Caco-2 (cell line): ENCODE data around the gene ZNF189. TPM values are rescaled to one million over a fixed set of nuclear protein-coding genes. Genes with fewer than 3 reads are reported as not detected.

ENCODE experiments used
- BruUV-seq: library from RNA; stranded (reverse); fragments of 400-500 nt; replicated peaks from 2 replicates; lab custom pipeline; 2021; lab: Mats Ljungman, UMichigan
- CTCF ChIA-PET: fragments of 300-600 bp; sonication (Branson Sonifier 250); formaldehyde crosslinking; loops from one replicate; lab custom pipeline; 2022; ENCODE audit warnings: antibody characterized with exemption; lab: Charles Lee
- POLR2A ChIA-PET: fragments of 300-600 bp; sonication (Branson Sonifier 250); formaldehyde crosslinking; loops from one replicate; lab custom pipeline; 2022; ENCODE audit warnings: antibody characterized with exemption; lab: Charles Lee
- DNase-seq, 2 experiments: peaks; one replicate each; pipeline versions ENCODE4 v3.0.0 to v3.0.0-alpha.2; 2020 to 2022
- H3K27me3 ChIP-seq: replicated peaks from 2 replicates; pipeline ENCODE4 v1.6.0; 2011; ENCODE audit warnings: low read length; ENCODE audit not compliant: control insufficient read depth, insufficient read depth
- H3K36me3 ChIP-seq: 2 replicates; pipeline ENCODE4 v1.5.1; 2011; ENCODE audit warnings: low read length; ENCODE audit not compliant: control insufficient read depth, insufficient read depth
- H3K4me1 ChIP-seq: fragments of 250-450 bp; sonication (Bioruptor Pico); 2 replicates; pipeline ENCODE4 v1.5.1; 2020; ENCODE audit warnings: mild to moderate bottlenecking
- H3K4me3 ChIP-seq: 2 replicates; pipeline ENCODE4 v1.5.1; 2011; ENCODE audit warnings: low read depth, mild to moderate bottlenecking, control low read depth, low read length
- H3K9me3 ChIP-seq: fragments of 250-450 bp; sonication (Bioruptor Pico); 2 replicates; pipeline ENCODE4 v1.5.1; 2020; ENCODE audit warnings: mild to moderate bottlenecking, moderate library complexity
- H3K27ac Mint-ChIP-seq: one replicate; pipeline ENCODE4 v1.8.0; 2022; ENCODE audit warnings: mixed read lengths; ENCODE audit not compliant: unreplicated experiment
- H3K27me3 Mint-ChIP-seq: one replicate; pipeline ENCODE4 v1.8.0; 2022; ENCODE audit warnings: mixed read lengths; ENCODE audit not compliant: insufficient read depth, unreplicated experiment
- H3K36me3 Mint-ChIP-seq: one replicate; pipeline ENCODE4 v1.8.0; 2022; ENCODE audit warnings: mild to moderate bottlenecking, mixed read lengths; ENCODE audit not compliant: insufficient read depth, unreplicated experiment
- H3K4me1 Mint-ChIP-seq: one replicate; pipeline ENCODE4 v1.8.0; 2022; ENCODE audit warnings: low read depth, mixed read lengths; ENCODE audit not compliant: unreplicated experiment
- H3K4me3 Mint-ChIP-seq: one replicate; pipeline ENCODE4 v1.8.0; 2022; ENCODE audit warnings: mild to moderate bottlenecking, moderate library complexity, mixed read lengths; ENCODE audit not compliant: unreplicated experiment
- H3K9me3 Mint-ChIP-seq: one replicate; pipeline ENCODE4 v1.8.0; 2022; ENCODE audit warnings: mixed read lengths; ENCODE audit not compliant: unreplicated experiment
- intact Hi-C: fragments of 100-400 bp; cut with micrococcal nuclease; formaldehyde crosslinking; loops from one replicate; pipeline ENCODE4 v1.10.0; 2022; ENCODE audit not compliant: unreplicated experiment
- total RNA-seq: library from RNA; stranded (reverse); gene quantifications from 2 replicates; pipeline ENCODE4 v1.2.3, GENCODE V29; 2022
- TF ChIP-seq, protein P1 (sequence below), 2 experiments: fragments of 200-600 bp in 1 of 2; IDR thresholded peaks; 1 replicate in 1 of 2; 2 replicates in 1 of 2; pipeline versions ENCODE4 v1.5.1 to v1.8.0; 2011 to 2022; ENCODE audit warnings: antibody characterized with exemption in 1 of 2, control low read depth in 1 of 2, inconsistent platforms in 1 of 2, low read depth in 1 of 2, low read length in 1 of 2, mild to moderate bottlenecking in 1 of 2, moderate library complexity in 1 of 2; ENCODE audit not compliant: insufficient read depth in 1 of 2, severe bottlenecking in 1 of 2, unreplicated experiment in 1 of 2

Gene ZNF189
- total RNA-seq, 1 experiment from 2014 or later: 15.3 TPM

DNA sequence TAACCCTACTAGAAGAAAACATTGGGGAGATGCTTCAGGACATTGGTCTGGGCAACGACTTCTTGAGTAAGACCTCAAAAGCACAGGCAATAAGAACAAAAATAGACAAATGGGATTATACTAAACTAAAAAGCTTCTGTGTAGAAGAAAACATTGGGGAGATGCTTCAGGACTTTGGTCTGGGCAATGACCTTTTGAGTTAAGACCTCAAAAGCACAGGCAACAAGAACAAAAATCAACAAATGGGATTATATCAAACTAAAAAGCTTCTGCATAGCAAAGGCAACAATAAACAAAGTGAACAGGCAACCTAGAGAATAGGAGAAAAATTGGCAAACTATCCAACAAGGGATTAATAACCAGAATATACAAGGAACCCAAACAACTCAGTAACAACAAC lies 4.0 kb upstream of the ZNF189 start:
- POLR2A ChIA-PET: no interaction called here
- peaks cover 74% of the 10 kb centered on the region for H3K36me3 Mint-ChIP-seq
- TF ChIP-seq, protein P1, sequence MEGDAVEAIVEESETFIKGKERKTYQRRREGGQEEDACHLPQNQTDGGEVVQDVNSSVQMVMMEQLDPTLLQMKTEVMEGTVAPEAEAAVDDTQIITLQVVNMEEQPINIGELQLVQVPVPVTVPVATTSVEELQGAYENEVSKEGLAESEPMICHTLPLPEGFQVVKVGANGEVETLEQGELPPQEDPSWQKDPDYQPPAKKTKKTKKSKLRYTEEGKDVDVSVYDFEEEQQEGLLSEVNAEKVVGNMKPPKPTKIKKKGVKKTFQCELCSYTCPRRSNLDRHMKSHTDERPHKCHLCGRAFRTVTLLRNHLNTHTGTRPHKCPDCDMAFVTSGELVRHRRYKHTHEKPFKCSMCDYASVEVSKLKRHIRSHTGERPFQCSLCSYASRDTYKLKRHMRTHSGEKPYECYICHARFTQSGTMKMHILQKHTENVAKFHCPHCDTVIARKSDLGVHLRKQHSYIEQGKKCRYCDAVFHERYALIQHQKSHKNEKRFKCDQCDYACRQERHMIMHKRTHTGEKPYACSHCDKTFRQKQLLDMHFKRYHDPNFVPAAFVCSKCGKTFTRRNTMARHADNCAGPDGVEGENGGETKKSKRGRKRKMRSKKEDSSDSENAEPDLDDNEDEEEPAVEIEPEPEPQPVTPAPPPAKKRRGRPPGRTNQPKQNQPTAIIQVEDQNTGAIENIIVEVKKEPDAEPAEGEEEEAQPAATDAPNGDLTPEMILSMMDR (IDR thresholded peaks at IDR 0.05; ENCODE audit: insufficient read depth in 1 of 2, low read depth in 1 of 2, low read length in 1 of 2, severe bottlenecking in 1 of 2, unreplicated experiment in 1 of 2): no peak
- intact Hi-C loops: no loop called here
- H3K27me3 Mint-ChIP-seq: no peaks in the 10 kb centered on the region
- Histone ChIP-seq H3K9me3 (peaks cover 9% of the 10 kb centered on the region; the same call in 1 of the 2 replicates), H3K36me3 (peaks cover 2% of the 10 kb centered on the region; the same call in 1 of the 2 replicates), H3K4me3 (no peak overlapping the region), H3K27me3 (no peaks in the 10 kb centered on the region), H3K4me1 (peaks cover 4% of the 10 kb centered on the region; the same call in 1 of the 2 replicates)
- H3K4me3 Mint-ChIP-seq: no peak overlapping the region
- CTCF ChIA-PET: no interaction called here
- no peaks in the 10 kb centered on the region for H3K4me1 Mint-ChIP-seq
- no peak overlapping the region for H3K27ac Mint-ChIP-seq
- no peak for DNase-seq
- peaks cover 38% of the 10 kb centered on the region for H3K9me3 Mint-ChIP-seq
- no TSS peak for BruUV-seq

DNA sequence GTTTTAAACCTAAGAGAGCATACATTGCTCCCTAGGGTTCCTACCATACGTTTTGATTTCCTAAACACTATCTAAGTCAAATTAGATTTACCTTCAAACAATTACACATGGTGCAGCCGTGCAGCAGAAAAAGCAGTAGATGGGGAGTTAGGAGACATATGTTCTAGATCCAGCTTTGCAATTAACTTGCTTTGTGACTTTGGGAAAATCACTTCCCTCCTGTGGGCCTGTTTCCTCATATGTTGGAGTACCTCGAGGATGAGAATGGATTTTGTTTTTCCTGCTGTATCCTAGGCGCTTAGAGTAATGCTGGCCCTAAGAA lies 944 bp upstream of the ZNF189 start:
- TF ChIP-seq, protein P1 (IDR thresholded peaks at IDR 0.05; ENCODE audit: insufficient read depth in 1 of 2, low read depth in 1 of 2, low read length in 1 of 2, severe bottlenecking in 1 of 2, unreplicated experiment in 1 of 2): no peak
- POLR2A ChIA-PET: no interaction called here
- peaks cover 4% of the 10 kb centered on the region; the same call in 1 of the 2 replicates for H3K4me1 ChIP-seq
- peaks cover 9% of the 10 kb centered on the region; the same call in 1 of the 2 replicates for H3K9me3 ChIP-seq
- Mint-ChIP-seq H3K4me3 (peak overlapping the region; percentile 97), H3K27me3 (no peaks in the 10 kb centered on the region), H3K9me3 (peaks cover 35% of the 10 kb centered on the region), H3K36me3 (peaks cover 74% of the 10 kb centered on the region), H3K27ac (peak overlapping the region; percentile 97), H3K4me1 (peaks cover 19% of the 10 kb centered on the region)
- intact Hi-C loops: loop anchor here (1.0 to 2.0 kb wide), 5 partner anchors 31 to 136 kb away; partner anchors contain the start of gene RNF20
- no peak for DNase-seq
- H3K4me3 ChIP-seq: peak overlapping the region; percentile 45
- H3K27me3 ChIP-seq: no peaks in the 10 kb centered on the region
- CTCF ChIA-PET: no interaction called here
- H3K36me3 ChIP-seq: peaks cover 2% of the 10 kb centered on the region; the same call in 1 of the 2 replicates
- BruUV-seq: no TSS peak

DNA sequence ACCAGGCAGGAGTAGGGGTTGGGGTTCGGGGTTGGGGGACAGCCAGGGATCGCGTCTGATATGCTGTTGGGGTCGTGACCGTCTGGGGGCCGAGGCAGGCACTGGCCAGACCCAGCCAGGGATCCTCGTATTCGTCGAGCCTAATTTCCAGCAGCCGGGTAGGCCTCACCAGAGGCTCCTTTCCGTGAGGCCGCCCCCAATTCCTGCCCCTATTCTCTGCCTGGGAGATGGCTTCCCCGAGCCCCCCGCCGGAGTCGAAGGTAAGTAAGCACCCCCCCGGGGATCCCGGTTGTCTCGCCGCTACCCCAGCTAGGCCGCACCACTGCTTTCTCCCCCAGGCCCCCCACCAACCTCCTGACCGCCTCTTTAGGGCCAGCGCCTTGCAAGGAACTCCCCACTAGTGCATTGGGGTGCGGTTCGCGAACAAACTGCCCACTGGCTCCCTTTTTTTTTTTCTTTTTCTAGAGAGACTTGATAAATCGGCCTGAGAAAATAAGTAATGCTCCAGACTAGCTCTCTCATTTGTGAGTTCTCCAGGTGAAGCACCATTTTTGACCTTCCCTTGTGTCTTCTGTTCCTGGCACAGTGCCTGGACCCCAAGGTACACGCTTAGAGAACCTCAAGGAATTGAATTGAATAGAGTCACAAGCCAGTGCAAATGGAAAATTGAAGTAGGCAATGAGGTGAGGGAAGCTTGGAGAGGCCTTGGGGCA lies 435 bp downstream of the ZNF189 start:
- POLR2A ChIA-PET: interaction anchor here (0.7 to 1.0 kb wide), 6 partner anchors 10 to 135 kb away, joined by 3 to 13 read pairs (median 6); partner anchors contain the start of gene RNF20
- no peak for DNase-seq
- Mint-ChIP-seq H3K4me1 (peaks cover 19% of the 10 kb centered on the region), H3K27me3 (no peaks in the 10 kb centered on the region), H3K9me3 (peaks cover 44% of the 10 kb centered on the region), H3K36me3 (peaks cover 82% of the 10 kb centered on the region), H3K27ac (peak overlapping the region; percentile 97), H3K4me3 (peak overlapping the region; percentile 97)
- Histone ChIP-seq H3K4me3 (peak overlapping the region; percentile 45), H3K27me3 (no peaks in the 10 kb centered on the region), H3K36me3 (peaks cover 2% of the 10 kb centered on the region; the same call in 1 of the 2 replicates), H3K4me1 (peaks cover 4% of the 10 kb centered on the region; the same call in 1 of the 2 replicates), H3K9me3 (peaks cover 5% of the 10 kb centered on the region; the same call in 1 of the 2 replicates)
- intact Hi-C loops: loop anchor here (1.0 to 2.0 kb wide), 5 partner anchors 33 to 134 kb away; partner anchors contain the start of gene RNF20
- CTCF ChIA-PET: interaction anchor here (0.7 to 1.4 kb wide), 3 partner anchors 10 to 60 kb away, joined by 4 to 11 read pairs (median 5); no protein-coding TSS in a partner anchor
- BruUV-seq: no TSS peak
- TF ChIP-seq, protein P1 (IDR thresholded peaks at IDR 0.05; ENCODE audit: insufficient read depth in 1 of 2, low read depth in 1 of 2, low read length in 1 of 2, severe bottlenecking in 1 of 2, unreplicated experiment in 1 of 2): no peak
